Panc1 (cell line): Measurements from ENCODE around the gene NNMT. TPM values are rescaled to one million over a fixed set of nuclear protein-coding genes. Genes with fewer than 3 reads are reported as not detected.

Experiments
- ATAC-seq: fragments of 200-7000 bp; cut with Tn5 transposase; 2 replicates; pipeline ENCODE4 v1.9.1; 2020; ENCODE audit warnings: mild to moderate bottlenecking, moderate library complexity
- BruUV-seq: library from RNA; stranded (reverse); fragments of 400-500 nt; replicated peaks from 2 replicates; lab custom pipeline; 2021; lab: Mats Ljungman, UMichigan
- CTCF ChIA-PET: fragments of 300-600 bp; sonication (Branson Sonifier 250); formaldehyde crosslinking; loops from one replicate; lab custom pipeline; 2022; ENCODE audit warnings: antibody characterized with exemption; lab: Charles Lee
- POLR2A ChIA-PET: fragments of 300-600 bp; sonication (Branson Sonifier 250); formaldehyde crosslinking; loops from one replicate; lab custom pipeline; 2022; ENCODE audit warnings: antibody characterized with exemption; lab: Charles Lee
- DNase-seq: peaks from one replicate; pipeline ENCODE4 v3.0.0-alpha.2; 2010; ENCODE audit warnings: low read depth, low spot score
- H3K27ac ChIP-seq: 2 replicates; pipeline ENCODE4 v1.5.1; 2011; ENCODE audit warnings: mild to moderate bottlenecking, low read length, inconsistent platforms
- H3K27me3 ChIP-seq: fragments of 200-500 bp; sonication (Bioruptor generic); 2 replicates; pipeline ENCODE4 v1.6.0; 2014; ENCODE audit warnings: low read length, inconsistent platforms; ENCODE audit not compliant: control insufficient read depth, insufficient read depth
- H3K36me3 ChIP-seq: fragments of 200-500 bp; sonication (Bioruptor generic); 2 replicates; pipeline ENCODE4 v1.5.1; 2014; ENCODE audit warnings: inconsistent platforms, mild to moderate bottlenecking, low read length, moderate library complexity; ENCODE audit not compliant: control insufficient read depth, insufficient read depth
- H3K4me1 ChIP-seq: 2 replicates; pipeline ENCODE4 v1.5.1; 2011; ENCODE audit warnings: inconsistent platforms, mild to moderate bottlenecking, low read length, moderate library complexity; ENCODE audit not compliant: control insufficient read depth, insufficient read depth
- H3K4me3 ChIP-seq, 2 experiments: 2 replicates each; pipeline ENCODE4 v1.5.1; 2011 to 2012; ENCODE audit warnings: low read depth in 2 of 2, low read length in 2 of 2, mild to moderate bottlenecking in 2 of 2, inconsistent platforms in 1 of 2, moderate library complexity in 1 of 2
- H3K9me3 ChIP-seq: fragments of 200-500 bp; sonication (Bioruptor generic); 2 replicates; pipeline ENCODE4 v1.5.1; 2014; ENCODE audit warnings: low read depth, mild to moderate bottlenecking, inconsistent platforms, low read length, moderate library complexity; ENCODE audit not compliant: control insufficient read depth, insufficient read depth
- POLR2AphosphoS5 ChIP-seq: IDR thresholded peaks from 2 replicates; pipeline ENCODE4 v1.6.1; 2012; ENCODE audit warnings: mild to moderate bottlenecking, low read depth, low read length, moderate library complexity
- SIN3A ChIP-seq: IDR thresholded peaks from 2 replicates; pipeline ENCODE4 v1.6.1; 2012; ENCODE audit warnings: low read depth, mild to moderate bottlenecking, low read length, moderate library complexity, borderline replicate concordance; ENCODE audit not compliant: insufficient read depth
- TCF7L2 ChIP-seq: IDR thresholded peaks from 2 replicates; pipeline ENCODE4 v1.6.1; 2011; ENCODE audit warnings: mild to moderate bottlenecking, low read depth, low read length, inconsistent platforms
- in situ Hi-C: cut with HindIII; loops from 2 replicates; pipeline ENCODE4 v1.10.0; 2016; ENCODE audit warnings: low sequenced_read_pairs, low pct_unique_long_range_greater_than_20kb
- intact Hi-C: fragments of 100-400 bp; cut with micrococcal nuclease; formaldehyde crosslinking; loops from one replicate; pipeline ENCODE4 v1.10.0; 2022; ENCODE audit not compliant: unreplicated experiment
- total RNA-seq: library from RNA; stranded (reverse); gene quantifications from one replicate; pipeline ENCODE4 v1.2.1, GENCODE V29; 2021; ENCODE audit not compliant: unreplicated experiment
- TF ChIP-seq, protein P1 (sequence below), 2 experiments: IDR thresholded peaks; 2 replicates each; pipeline ENCODE4 v1.6.1; 2011 to 2012; ENCODE audit warnings: low read depth in 2 of 2, control low read depth in 1 of 2, low read length in 1 of 2, mild to moderate bottlenecking in 1 of 2, moderate library complexity in 1 of 2; ENCODE audit not compliant: insufficient read depth in 1 of 2
- TF ChIP-seq, protein P2 (sequence below): fragments of 450-650 bp; IDR thresholded peaks from 2 replicates; pipeline ENCODE4 v1.5.1; 2017; ENCODE audit warnings: mild to moderate bottlenecking

The NNMT gene
- total RNA-seq, 1 experiment from 2014 or later = 1.7 TPM

GRCh38 chr11:114302663-114303062, 6.5 kb downstream of the NNMT start:
- H3K36me3 ChIP-seq = no peaks in the 10 kb centered on the region
- ChIA-PET POLR2A (no interaction called here), CTCF (no interaction called here)
- H3K9me3 ChIP-seq = peaks cover 4% of the 10 kb centered on the region
- peaks cover 3% of the 10 kb centered on the region; the same call in 1 of the 2 replicates for H3K27me3 ChIP-seq
- H3K4me1 ChIP-seq = no peaks in the 10 kb centered on the region
- in situ Hi-C loops = no loop called here
- intact Hi-C loops = no loop called here
- no peak overlapping the region for H3K27ac ChIP-seq
- H3K4me3 ChIP-seq = no peak overlapping the region
- DNase-seq = no peak
- TF ChIP-seq TCF7L2 = no peak
- TF ChIP-seq POLR2AphosphoS5 = no peak
- TF ChIP-seq, protein P1, sequence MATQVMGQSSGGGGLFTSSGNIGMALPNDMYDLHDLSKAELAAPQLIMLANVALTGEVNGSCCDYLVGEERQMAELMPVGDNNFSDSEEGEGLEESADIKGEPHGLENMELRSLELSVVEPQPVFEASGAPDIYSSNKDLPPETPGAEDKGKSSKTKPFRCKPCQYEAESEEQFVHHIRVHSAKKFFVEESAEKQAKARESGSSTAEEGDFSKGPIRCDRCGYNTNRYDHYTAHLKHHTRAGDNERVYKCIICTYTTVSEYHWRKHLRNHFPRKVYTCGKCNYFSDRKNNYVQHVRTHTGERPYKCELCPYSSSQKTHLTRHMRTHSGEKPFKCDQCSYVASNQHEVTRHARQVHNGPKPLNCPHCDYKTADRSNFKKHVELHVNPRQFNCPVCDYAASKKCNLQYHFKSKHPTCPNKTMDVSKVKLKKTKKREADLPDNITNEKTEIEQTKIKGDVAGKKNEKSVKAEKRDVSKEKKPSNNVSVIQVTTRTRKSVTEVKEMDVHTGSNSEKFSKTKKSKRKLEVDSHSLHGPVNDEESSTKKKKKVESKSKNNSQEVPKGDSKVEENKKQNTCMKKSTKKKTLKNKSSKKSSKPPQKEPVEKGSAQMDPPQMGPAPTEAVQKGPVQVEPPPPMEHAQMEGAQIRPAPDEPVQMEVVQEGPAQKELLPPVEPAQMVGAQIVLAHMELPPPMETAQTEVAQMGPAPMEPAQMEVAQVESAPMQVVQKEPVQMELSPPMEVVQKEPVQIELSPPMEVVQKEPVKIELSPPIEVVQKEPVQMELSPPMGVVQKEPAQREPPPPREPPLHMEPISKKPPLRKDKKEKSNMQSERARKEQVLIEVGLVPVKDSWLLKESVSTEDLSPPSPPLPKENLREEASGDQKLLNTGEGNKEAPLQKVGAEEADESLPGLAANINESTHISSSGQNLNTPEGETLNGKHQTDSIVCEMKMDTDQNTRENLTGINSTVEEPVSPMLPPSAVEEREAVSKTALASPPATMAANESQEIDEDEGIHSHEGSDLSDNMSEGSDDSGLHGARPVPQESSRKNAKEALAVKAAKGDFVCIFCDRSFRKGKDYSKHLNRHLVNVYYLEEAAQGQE (IDR thresholded peaks at IDR 0.05; ENCODE audit: insufficient read depth in 1 of 2, low read depth in 2 of 2, low read length in 1 of 2) = no peak
- TF ChIP-seq, protein P2, sequence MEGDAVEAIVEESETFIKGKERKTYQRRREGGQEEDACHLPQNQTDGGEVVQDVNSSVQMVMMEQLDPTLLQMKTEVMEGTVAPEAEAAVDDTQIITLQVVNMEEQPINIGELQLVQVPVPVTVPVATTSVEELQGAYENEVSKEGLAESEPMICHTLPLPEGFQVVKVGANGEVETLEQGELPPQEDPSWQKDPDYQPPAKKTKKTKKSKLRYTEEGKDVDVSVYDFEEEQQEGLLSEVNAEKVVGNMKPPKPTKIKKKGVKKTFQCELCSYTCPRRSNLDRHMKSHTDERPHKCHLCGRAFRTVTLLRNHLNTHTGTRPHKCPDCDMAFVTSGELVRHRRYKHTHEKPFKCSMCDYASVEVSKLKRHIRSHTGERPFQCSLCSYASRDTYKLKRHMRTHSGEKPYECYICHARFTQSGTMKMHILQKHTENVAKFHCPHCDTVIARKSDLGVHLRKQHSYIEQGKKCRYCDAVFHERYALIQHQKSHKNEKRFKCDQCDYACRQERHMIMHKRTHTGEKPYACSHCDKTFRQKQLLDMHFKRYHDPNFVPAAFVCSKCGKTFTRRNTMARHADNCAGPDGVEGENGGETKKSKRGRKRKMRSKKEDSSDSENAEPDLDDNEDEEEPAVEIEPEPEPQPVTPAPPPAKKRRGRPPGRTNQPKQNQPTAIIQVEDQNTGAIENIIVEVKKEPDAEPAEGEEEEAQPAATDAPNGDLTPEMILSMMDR = no peak
- TF ChIP-seq SIN3A = no peak
- BruUV-seq = no TSS peak
- ATAC-seq = no peak

- no peak for ATAC-seq
- Histone ChIP-seq H3K27me3 (peaks cover 3% of the 10 kb centered on the region; the same call in 1 of the 2 replicates), H3K27ac (no peak overlapping the region), H3K4me3 (no peak overlapping the region), H3K9me3 (peaks cover 4% of the 10 kb centered on the region), H3K4me1 (no peaks in the 10 kb centered on the region), H3K36me3 (no peaks in the 10 kb centered on the region)
- no TSS peak for BruUV-seq
- TF ChIP-seq, protein P1 (IDR thresholded peaks at IDR 0.05; ENCODE audit: insufficient read depth in 1 of 2, low read depth in 2 of 2, low read length in 1 of 2) = no peak
- no peak for TF ChIP-seq SIN3A
- TF ChIP-seq, protein P2 = no peak
- no peak for TF ChIP-seq TCF7L2
- TF ChIP-seq POLR2AphosphoS5 = no peak
- POLR2A ChIA-PET = no interaction called here
- intact Hi-C loops (no loop called here), in situ Hi-C loops (no loop called here)
- no peak for DNase-seq
- CTCF ChIA-PET = no interaction called here
Observed at GRCh38 chr11:114304065-114304464, 7.9 kb downstream of the NNMT start.
